ENCODE data around the gene TBX3.

DNA sequence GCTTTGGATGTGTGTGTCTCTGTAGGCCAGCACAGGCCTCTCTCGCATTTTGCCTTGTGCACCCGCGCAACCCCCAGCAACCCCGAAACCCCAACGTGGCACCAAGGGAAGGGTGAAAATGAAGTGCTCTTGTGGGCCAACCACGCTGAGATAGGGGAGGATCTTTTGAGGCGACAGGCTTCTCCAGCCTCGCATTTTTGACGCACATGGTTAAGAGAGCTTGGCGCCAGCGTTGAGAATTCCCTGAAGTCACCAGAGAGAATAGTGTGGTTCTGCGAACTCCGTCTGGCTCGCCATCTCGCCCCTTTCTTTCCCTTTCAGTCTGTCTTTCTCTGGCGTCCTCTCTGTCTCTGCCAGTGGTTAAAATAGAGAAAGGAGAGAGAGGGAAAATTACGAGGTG is 1.9 kb upstream of the TBX3 start:
- no peak for TF ChIP-seq CTCF (IDR thresholded peaks at IDR 0.05; ENCODE audit: low read depth, low read length)
- TF ChIP-seq EZH2phosphoT487 (IDR thresholded peaks at IDR 0.05; ENCODE audit: low read depth): no peak
